ENCODE results near the gene RNPEPL1. TPM values are rescaled to one million over a fixed set of nuclear protein-coding genes. Genes with fewer than 3 reads are reported as not detected.

Gene RNPEPL1
- total and polyA plus RNA-seq, 2 experiments from 2014 or later: 49.0 to 61.2 TPM

DNA sequence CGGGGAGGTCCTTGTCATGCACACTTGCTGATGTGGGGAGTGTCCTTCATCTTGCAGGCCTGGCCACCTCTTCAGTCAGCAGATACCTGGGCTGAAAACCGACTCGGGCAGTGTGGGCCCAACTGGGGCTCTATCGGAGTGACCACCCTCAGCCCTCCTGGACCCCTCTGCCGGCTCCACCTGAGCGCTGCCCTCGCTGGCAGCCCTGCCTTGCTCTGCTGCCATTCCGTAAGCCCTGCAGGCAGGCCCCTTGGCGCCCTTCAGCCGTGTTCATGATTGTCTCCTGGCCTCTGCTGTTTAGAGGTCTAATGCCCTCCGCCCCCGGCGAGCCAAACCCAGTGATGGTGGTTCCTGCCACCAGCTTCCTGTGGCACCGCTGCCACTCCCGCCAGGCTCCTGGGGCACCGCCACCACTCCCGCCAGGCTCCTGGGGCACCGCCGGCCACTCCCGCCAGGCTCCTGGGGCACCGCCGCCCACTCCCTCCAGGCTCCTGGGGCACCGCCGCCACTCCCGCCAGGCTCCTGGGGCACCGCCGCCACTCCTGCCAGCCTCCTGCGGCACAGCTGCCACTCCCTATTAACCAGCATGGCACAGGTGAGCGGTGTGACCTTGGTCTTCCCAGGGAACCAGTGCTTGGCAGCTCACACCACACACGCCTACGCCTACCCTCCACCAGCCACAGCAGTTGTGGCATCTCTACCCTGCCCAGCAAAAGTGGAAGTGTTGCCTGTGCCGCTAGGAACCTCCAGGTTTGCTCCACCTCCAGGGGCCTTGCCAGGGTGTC is 34.2 kb downstream of the RNPEPL1 start:
- no peak for DNase-seq (ENCODE audit: low read depth in 1 of 2, low spot score in 1 of 2)
- Histone ChIP-seq H3K27me3 (no peaks in the 10 kb centered on the region), H3K27ac (no peak overlapping the region), H3K9me3 (ENCODE audit: low read depth) (no peaks in the 10 kb centered on the region), H3K4me1 (ENCODE audit: low read depth) (peaks cover 3% of the 10 kb centered on the region), H3K4me3 (no peak overlapping the region), H3K36me3 (no peaks in the 10 kb centered on the region)
- TF ChIP-seq, protein P1, sequence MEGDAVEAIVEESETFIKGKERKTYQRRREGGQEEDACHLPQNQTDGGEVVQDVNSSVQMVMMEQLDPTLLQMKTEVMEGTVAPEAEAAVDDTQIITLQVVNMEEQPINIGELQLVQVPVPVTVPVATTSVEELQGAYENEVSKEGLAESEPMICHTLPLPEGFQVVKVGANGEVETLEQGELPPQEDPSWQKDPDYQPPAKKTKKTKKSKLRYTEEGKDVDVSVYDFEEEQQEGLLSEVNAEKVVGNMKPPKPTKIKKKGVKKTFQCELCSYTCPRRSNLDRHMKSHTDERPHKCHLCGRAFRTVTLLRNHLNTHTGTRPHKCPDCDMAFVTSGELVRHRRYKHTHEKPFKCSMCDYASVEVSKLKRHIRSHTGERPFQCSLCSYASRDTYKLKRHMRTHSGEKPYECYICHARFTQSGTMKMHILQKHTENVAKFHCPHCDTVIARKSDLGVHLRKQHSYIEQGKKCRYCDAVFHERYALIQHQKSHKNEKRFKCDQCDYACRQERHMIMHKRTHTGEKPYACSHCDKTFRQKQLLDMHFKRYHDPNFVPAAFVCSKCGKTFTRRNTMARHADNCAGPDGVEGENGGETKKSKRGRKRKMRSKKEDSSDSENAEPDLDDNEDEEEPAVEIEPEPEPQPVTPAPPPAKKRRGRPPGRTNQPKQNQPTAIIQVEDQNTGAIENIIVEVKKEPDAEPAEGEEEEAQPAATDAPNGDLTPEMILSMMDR (IDR thresholded peaks at IDR 0.05; ENCODE audit: low read depth, low read length): no peak

DNA sequence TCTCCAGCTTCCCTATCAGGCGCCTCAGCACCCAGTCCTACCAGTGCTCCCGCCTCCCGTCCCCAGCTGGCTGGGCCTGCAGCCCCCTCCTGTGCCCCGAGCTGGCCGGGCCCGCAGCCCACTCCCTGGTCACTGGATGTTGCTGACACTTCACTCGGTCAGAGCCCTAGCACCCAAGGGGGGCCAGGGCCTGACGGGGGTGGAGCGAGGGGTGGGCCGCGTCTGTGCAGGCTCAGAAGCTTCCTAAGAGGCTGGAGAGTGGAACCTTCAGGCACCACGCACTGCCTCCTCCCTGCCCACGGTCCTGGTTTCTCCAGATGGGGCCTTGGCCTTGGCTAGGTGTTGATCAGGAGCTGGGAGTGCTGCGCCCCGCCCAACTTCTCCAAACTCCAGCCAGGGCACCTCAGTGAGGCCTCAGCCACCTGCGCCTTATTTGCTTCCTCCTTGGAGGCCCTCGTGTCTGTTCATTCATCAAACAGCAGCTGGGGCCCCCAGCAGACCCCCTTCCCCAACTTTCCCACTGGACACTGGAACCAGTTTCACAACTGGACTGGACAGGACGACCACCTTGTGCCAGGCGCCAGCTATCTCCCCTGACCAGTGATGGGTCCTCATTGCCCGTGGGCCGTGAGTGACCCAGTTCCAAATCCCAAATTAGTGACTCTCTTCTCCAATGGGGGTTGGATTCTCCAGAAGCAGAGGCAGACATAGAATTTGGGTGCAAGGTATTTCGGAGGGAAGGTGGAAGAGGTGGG is 35.0 kb downstream of the RNPEPL1 start:
- no peaks in the 10 kb centered on the region for H3K36me3 ChIP-seq
- H3K9me3 ChIP-seq (ENCODE audit: low read depth): no peaks in the 10 kb centered on the region
- H3K27ac ChIP-seq: no peak overlapping the region
- no peaks in the 10 kb centered on the region for H3K27me3 ChIP-seq
- peaks cover 3% of the 10 kb centered on the region for H3K4me1 ChIP-seq (ENCODE audit: low read depth)
- DNase-seq (ENCODE audit: low read depth in 1 of 2, low spot score in 1 of 2): no peak
- TF ChIP-seq, protein P1 (IDR thresholded peaks at IDR 0.05; ENCODE audit: low read depth, low read length): no peak
- H3K4me3 ChIP-seq: no peak overlapping the region

DNA sequence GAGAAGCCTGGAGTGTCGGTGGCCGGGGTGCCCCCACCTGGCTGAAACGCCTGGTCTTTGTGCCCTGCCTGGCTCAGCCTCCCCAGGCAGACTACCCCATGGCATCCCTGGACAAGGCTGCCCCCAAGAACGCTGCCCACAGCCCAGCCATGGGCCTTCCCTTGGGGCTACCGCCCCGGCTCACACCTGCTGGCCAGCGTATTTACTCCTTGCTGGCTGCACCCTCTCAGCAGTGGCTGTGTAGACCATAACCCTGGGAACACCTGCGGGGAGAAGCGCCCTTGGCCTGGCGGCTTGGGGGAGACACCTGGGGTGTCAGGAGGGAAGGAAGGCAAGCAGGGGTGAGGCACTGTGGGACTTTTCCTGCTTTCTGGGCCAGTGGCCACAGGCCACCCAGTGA is 35.6 kb downstream of the RNPEPL1 start:
- no peak overlapping the region for H3K4me3 ChIP-seq
- H3K4me1 ChIP-seq (ENCODE audit: low read depth): peaks cover 3% of the 10 kb centered on the region
- H3K27ac ChIP-seq: peak overlapping the region; percentile 64
- DNase-seq (ENCODE audit: low read depth in 1 of 2, low spot score in 1 of 2): no peak
- H3K27me3 ChIP-seq: no peaks in the 10 kb centered on the region
- H3K9me3 ChIP-seq (ENCODE audit: low read depth): no peaks in the 10 kb centered on the region
- TF ChIP-seq, protein P1 (IDR thresholded peaks at IDR 0.05; ENCODE audit: low read depth, low read length): no peak
- no peaks in the 10 kb centered on the region for H3K36me3 ChIP-seq

DNA sequence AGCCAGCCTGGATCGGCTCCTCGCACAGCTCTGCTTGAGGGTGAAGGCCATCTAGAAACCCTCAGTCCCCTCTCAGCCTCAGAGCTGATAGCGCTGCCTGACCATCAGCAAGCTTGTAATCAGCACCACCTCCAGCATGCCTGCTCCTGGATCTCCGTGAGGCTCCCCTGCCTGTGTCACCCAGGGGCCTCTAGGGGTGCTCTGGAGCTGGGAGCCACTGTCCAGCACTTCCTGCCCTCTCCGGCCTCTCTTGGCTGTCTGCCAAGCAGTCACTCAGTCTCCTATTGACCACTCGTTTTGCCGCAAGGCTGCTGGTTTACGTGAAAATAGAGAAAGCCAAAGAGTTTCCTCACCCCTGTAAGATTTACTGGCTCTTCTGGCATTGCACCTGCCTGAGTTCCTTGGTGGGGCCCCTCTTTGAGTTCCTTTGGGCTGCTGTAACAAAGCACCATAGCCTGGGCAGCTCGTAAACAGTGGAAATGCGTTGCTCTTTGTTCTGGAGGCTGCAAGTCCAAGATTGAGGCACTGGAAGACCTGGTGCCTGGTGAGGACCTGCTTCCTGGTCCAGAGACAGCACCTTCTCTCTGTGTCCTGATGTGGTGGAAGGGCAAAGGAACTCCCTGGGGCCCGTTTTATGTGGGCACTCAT is 36.1 kb downstream of the RNPEPL1 start:
- H3K27ac ChIP-seq: peak overlapping the region; percentile 64
- H3K4me3 ChIP-seq: no peak overlapping the region
- H3K36me3 ChIP-seq: no peaks in the 10 kb centered on the region
- peaks cover 3% of the 10 kb centered on the region for H3K4me1 ChIP-seq (ENCODE audit: low read depth)
- no peaks in the 10 kb centered on the region for H3K27me3 ChIP-seq
- DNase-seq (ENCODE audit: low read depth in 1 of 2, low spot score in 1 of 2): peak; percentile 78 to 86
- H3K9me3 ChIP-seq (ENCODE audit: low read depth): no peaks in the 10 kb centered on the region
- TF ChIP-seq, protein P1 (IDR thresholded peaks at IDR 0.05; ENCODE audit: low read depth, low read length): peak; percentile 74

DNA sequence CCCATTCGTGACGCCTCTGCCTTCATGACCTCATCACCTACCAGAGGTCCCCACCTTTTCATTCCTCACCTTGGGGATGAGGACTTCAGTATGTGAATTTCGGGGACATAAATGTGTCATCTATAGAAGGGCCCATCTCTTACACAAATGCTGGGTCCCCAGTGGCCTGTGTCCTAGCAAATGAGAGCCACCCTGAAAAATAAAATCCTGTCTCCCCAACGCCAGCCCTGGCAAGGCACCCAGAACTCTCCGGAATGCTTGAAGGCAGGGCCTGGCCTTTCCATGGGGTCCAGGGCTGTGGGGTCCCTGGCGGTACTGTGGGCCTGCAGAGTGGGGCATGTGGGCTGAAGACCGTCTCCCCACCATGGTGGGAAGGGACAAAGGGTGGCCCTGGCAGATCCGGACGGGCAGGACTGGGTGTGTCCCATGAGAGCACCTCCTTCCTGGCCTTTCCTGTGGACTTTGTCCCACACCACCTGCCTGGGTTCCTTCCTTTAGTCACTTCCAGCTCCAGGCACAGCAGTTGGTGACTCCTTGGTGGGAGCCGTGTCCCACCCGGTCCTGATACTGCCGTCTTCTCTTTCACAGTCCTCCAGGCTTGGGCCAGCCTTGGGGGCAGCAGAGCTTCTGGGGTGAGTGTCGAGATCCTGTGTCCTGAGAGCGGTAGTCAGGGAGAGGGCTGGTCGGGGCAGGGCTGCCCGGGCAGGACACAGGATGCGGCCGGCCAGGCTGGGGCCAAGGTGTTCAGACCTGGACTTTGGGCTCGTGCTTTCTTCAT is 36.8 kb downstream of the RNPEPL1 start:
- Histone ChIP-seq H3K9me3 (ENCODE audit: low read depth) (no peaks in the 10 kb centered on the region), H3K4me3 (no peak overlapping the region), H3K4me1 (ENCODE audit: low read depth) (peaks cover 3% of the 10 kb centered on the region), H3K36me3 (no peaks in the 10 kb centered on the region), H3K27ac (no peak overlapping the region), H3K27me3 (no peaks in the 10 kb centered on the region)
- DNase-seq (ENCODE audit: low read depth in 1 of 2, low spot score in 1 of 2): no peak
- TF ChIP-seq, protein P1 (IDR thresholded peaks at IDR 0.05; ENCODE audit: low read depth, low read length): no peak

All from cardiac muscle cell (in vitro differentiated cells and primary cell).